CD14-positive monocyte (primary cell): Measurements from ENCODE around the gene COMP. TPM values are rescaled to one million over a fixed set of nuclear protein-coding genes. Genes with fewer than 3 reads are reported as not detected.

ENCODE experiments used
- DNase-seq, 3 donors: peaks; one replicate each; pipeline ENCODE4 v3.0.0-alpha.2; 2011 to 2022
- H2AFZ ChIP-seq: 2 replicates; pipeline ENCODE4 v1.6.0; 2012; ENCODE audit warnings: mild to moderate bottlenecking, low read depth, low read length, inconsistent platforms; ENCODE audit not compliant: insufficient read depth, poor library complexity, severe bottlenecking
- H3K27ac ChIP-seq, 2 donors: 1 replicate in 1 of 2; 2 replicates in 1 of 2; pipeline ENCODE4 v1.5.1; 2012 to 2013; ENCODE audit warnings: low read length in 2 of 2, control low read depth in 1 of 2, inconsistent platforms in 1 of 2, low read depth in 1 of 2, mild to moderate bottlenecking in 1 of 2
- H3K27me3 ChIP-seq, 2 donors: one replicate each; pipeline versions ENCODE4 v1.6.0 to v1.6.1; 2011 to 2013; ENCODE audit warnings: low read length in 2 of 2; ENCODE audit not compliant: control insufficient read depth in 2 of 2, insufficient read depth in 2 of 2
- H3K36me3 ChIP-seq, 2 donors: replicated peaks in 1 of 2; 1 replicate in 1 of 2; 2 replicates in 1 of 2; pipeline versions ENCODE4 v1.5.1 to v1.6.1; 2012 to 2013; ENCODE audit warnings: low read length in 2 of 2, control low read depth in 1 of 2, inconsistent platforms in 1 of 2, mild to moderate bottlenecking in 1 of 2; ENCODE audit not compliant: insufficient read depth in 2 of 2, control insufficient read depth in 1 of 2
- H3K4me1 ChIP-seq, 2 donors: 1 replicate in 1 of 2; 2 replicates in 1 of 2; pipeline versions ENCODE4 v1.5.1 to v1.6.1; 2012 to 2013; ENCODE audit warnings: low read length in 2 of 2, control low read depth in 1 of 2, inconsistent platforms in 1 of 2, mild to moderate bottlenecking in 1 of 2, moderate library complexity in 1 of 2; ENCODE audit not compliant: insufficient read depth in 2 of 2, control insufficient read depth in 1 of 2
- H3K4me2 ChIP-seq: replicated peaks from 2 replicates; pipeline ENCODE3; 2012; ENCODE audit warnings: low read length, moderate library complexity, mild to moderate bottlenecking; ENCODE audit not compliant: poor library complexity, severe bottlenecking; ENCODE audit errors: extremely low read depth
- H3K4me3 ChIP-seq, 3 experiments: fragments of 200-600 bp in 1 of 3; sonication (generic) in 1 of 3; replicated peaks in 1 of 3; 1 replicate in 2 of 3; 2 replicates in 1 of 3; pipeline ENCODE4 v1.5.1; 2011 to 2013; ENCODE audit warnings: low read length in 3 of 3, mild to moderate bottlenecking in 3 of 3, control low read depth in 2 of 3, low read depth in 2 of 3, inconsistent platforms in 1 of 3, moderate library complexity in 1 of 3
- H3K79me2 ChIP-seq: 2 replicates; pipeline ENCODE4 v1.6.0; 2012; ENCODE audit warnings: mild to moderate bottlenecking, control low read depth, inconsistent platforms, low read length, moderate library complexity; ENCODE audit not compliant: insufficient read depth
- H3K9ac ChIP-seq: 2 replicates; pipeline ENCODE4 v1.6.0; 2017; ENCODE audit warnings: low read length, mild to moderate bottlenecking; ENCODE audit not compliant: insufficient read depth, poor library complexity, severe bottlenecking
- H3K9me3 ChIP-seq, 2 donors: replicated peaks in 1 of 2; 1 replicate in 1 of 2; 2 replicates in 1 of 2; pipeline versions ENCODE4 v1.5.1 to v1.6.1; 2012 to 2013; ENCODE audit warnings: low read length in 2 of 2, control low read depth in 1 of 2; ENCODE audit not compliant: control insufficient read depth in 1 of 2, insufficient read depth in 1 of 2
- H4K20me1 ChIP-seq: 2 replicates; pipeline ENCODE4 v1.6.0; 2012; ENCODE audit warnings: mild to moderate bottlenecking, low read length, control low read depth, moderate library complexity; ENCODE audit not compliant: insufficient read depth
- H3K27ac Mint-ChIP-seq, 7 donors: one replicate each; pipeline ENCODE4 v1.8.0; 2020; ENCODE audit warnings: mild to moderate bottlenecking in 7 of 7, mixed read lengths in 7 of 7, moderate library complexity in 6 of 7, inconsistent platforms in 2 of 7
- H3K27me3 Mint-ChIP-seq, 3 donors: one replicate each; pipeline ENCODE4 v1.8.0; 2021 to 2022; ENCODE audit warnings: low read depth in 3 of 3, mild to moderate bottlenecking in 3 of 3, mixed read lengths in 3 of 3, moderate library complexity in 3 of 3, inconsistent platforms in 1 of 3
- H3K36me3 Mint-ChIP-seq, 2 donors: one replicate each; pipeline ENCODE4 v1.8.0; 2020; ENCODE audit warnings: mixed read lengths in 2 of 2, inconsistent platforms in 1 of 2, mild to moderate bottlenecking in 1 of 2
- H3K4me1 Mint-ChIP-seq: one replicate; pipeline ENCODE4 v1.8.0; 2020; ENCODE audit warnings: mild to moderate bottlenecking, mixed read lengths
- H3K4me3 Mint-ChIP-seq, 2 donors: one replicate each; pipeline ENCODE4 v1.8.0; 2020; ENCODE audit warnings: mild to moderate bottlenecking in 2 of 2, mixed read lengths in 2 of 2, moderate library complexity in 1 of 2
- H3K9me3 Mint-ChIP-seq, 7 donors: one replicate each; pipeline ENCODE4 v1.8.0; 2020 to 2022; ENCODE audit warnings: mixed read lengths in 7 of 7, mild to moderate bottlenecking in 6 of 7, moderate library complexity in 6 of 7, inconsistent platforms in 2 of 7
- WGBS: methylation state at CpG from one replicate; pipeline ENCODE4 v1.1.5; 2013; ENCODE audit warnings: missing lambda C conversion rate; ENCODE audit not compliant: insufficient coverage; 5-methylcytosine and 5-hydroxymethylcytosine counted together
- intact Hi-C, 2 donors: fragments of 100-400 bp; cut with micrococcal nuclease; formaldehyde crosslinking; loops; one replicate each; pipeline versions ENCODE4 v1.15.0 to v1.15.1; 2023
- polyA plus RNA-seq, 3 donors: library from polyadenylated mRNA; depleted of rRNA in 1 of 3; unstranded in 2 of 3; stranded (reverse) in 1 of 3; fragments of 300-500 nt in 2 of 3; fragments of >200 nt in 1 of 3; fragmentation: Illumina TruSeq in 2 of 3; gene quantifications; 1 replicate in 2 of 3; 2 replicates in 1 of 3; pipeline ENCODE4 v1.2.3, GENCODE V29; 2012 to 2021
- TF ChIP-seq, protein P1 (sequence below): fragments of 200-600 bp; IDR thresholded peaks from one replicate; pipeline ENCODE4 v1.8.0; 2022; ENCODE audit warnings: antibody characterized with exemption, mild to moderate bottlenecking

Gene COMP
- polyA plus RNA-seq, 3 donors: not detected

DNA sequence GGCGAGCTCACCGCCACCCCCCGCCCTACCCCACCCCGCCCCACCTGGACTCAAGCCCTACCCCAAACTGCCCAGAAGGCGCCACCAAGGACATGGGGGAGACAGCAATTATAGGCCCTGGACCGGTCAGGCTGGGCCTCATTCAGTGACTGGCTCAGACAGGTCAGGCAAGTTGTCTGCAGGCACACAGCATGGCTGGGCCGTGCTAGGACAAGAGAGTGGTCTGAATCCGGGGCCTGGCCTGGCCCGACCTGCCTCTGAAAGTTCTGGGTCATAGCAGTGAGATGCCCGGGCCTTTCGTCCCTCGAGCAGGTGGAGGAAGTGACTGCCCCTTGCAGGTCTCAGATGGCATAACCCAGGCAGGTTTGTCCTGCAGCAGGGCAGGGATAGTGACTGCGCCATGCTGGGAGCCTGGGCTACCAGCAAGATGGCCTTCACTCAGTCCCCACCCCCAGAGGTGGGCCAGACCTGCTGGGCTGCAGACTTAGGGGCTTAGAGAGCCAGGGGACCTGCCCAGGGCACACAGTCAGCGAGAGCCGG is 21.0 kb downstream of the COMP start:
- 97% methylated on average over 12 of the region's 15 CpGs for WGBS
- H3K4me2 ChIP-seq: no peak overlapping the region
- no peak overlapping the region for H3K4me3 ChIP-seq
- no peaks in the 10 kb centered on the region for H3K9me3 ChIP-seq
- H2AFZ ChIP-seq: no peak overlapping the region
- TF ChIP-seq, protein P1, sequence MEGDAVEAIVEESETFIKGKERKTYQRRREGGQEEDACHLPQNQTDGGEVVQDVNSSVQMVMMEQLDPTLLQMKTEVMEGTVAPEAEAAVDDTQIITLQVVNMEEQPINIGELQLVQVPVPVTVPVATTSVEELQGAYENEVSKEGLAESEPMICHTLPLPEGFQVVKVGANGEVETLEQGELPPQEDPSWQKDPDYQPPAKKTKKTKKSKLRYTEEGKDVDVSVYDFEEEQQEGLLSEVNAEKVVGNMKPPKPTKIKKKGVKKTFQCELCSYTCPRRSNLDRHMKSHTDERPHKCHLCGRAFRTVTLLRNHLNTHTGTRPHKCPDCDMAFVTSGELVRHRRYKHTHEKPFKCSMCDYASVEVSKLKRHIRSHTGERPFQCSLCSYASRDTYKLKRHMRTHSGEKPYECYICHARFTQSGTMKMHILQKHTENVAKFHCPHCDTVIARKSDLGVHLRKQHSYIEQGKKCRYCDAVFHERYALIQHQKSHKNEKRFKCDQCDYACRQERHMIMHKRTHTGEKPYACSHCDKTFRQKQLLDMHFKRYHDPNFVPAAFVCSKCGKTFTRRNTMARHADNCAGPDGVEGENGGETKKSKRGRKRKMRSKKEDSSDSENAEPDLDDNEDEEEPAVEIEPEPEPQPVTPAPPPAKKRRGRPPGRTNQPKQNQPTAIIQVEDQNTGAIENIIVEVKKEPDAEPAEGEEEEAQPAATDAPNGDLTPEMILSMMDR: no peak
- H3K79me2 ChIP-seq: no peaks in the 10 kb centered on the region
- Mint-ChIP-seq H3K27ac (peak overlapping the region in 1 of 7 donors; percentile 4), H3K4me3 (no peak overlapping the region), H3K9me3 (no peaks in the 10 kb centered on the region), H3K36me3 (peaks cover 8 to 11% of the 10 kb centered on the region in 2 donors), H3K27me3 (peaks cover 0 to 2% (median 0%) of the 10 kb centered on the region in 3 donors), H3K4me1 (no peaks in the 10 kb centered on the region)
- H3K4me1 ChIP-seq: no peaks in the 10 kb centered on the region
- H4K20me1 ChIP-seq: no peaks in the 10 kb centered on the region
- no peak overlapping the region for H3K9ac ChIP-seq
- DNase-seq: no peak
- no peak overlapping the region for H3K27ac ChIP-seq
- intact Hi-C loops: no loop called here
- no peaks in the 10 kb centered on the region for H3K27me3 ChIP-seq
- peaks cover 8 to 9% of the 10 kb centered on the region in 2 donors for H3K36me3 ChIP-seq

- intact Hi-C loops: no loop called here
- 97% methylated on average over 21 of the region's 24 CpGs for WGBS
These were observed 21.9 kb downstream of the COMP start for GRCh38 chr19:18768997-18769891.

More at GRCh38 chr19:18768997-18769891, 21.9 kb downstream of the COMP start:
- Mint-ChIP-seq H3K4me1 (no peaks in the 10 kb centered on the region), H3K36me3 (peaks cover 8 to 11% of the 10 kb centered on the region in 2 donors), H3K27ac (no peak overlapping the region), H3K4me3 (no peak overlapping the region), H3K27me3 (peaks cover 0 to 2% (median 0%) of the 10 kb centered on the region in 3 donors), H3K9me3 (no peaks in the 10 kb centered on the region)
- DNase-seq: no peak
- Histone ChIP-seq H3K79me2 (no peaks in the 10 kb centered on the region), H3K36me3 (peaks cover 8 to 9% of the 10 kb centered on the region in 2 donors), H3K27ac (no peak overlapping the region), H4K20me1 (no peaks in the 10 kb centered on the region), H2AFZ (no peak overlapping the region), H3K9me3 (no peaks in the 10 kb centered on the region), H3K4me2 (no peak overlapping the region), H3K4me3 (no peak overlapping the region), H3K4me1 (no peaks in the 10 kb centered on the region), H3K9ac (no peak overlapping the region), H3K27me3 (no peaks in the 10 kb centered on the region)
- TF ChIP-seq, protein P1: no peak
